GM21423 (cell line): ENCODE results near the gene MGAT2.
"Not testable (repeated sequence)": the region's sequence is repeated elsewhere in the genome, so short reads cannot be mapped to it uniquely, and the experiment has no call there.

ENCODE experiments used
- ATAC-seq: cut with Tn5 transposase; IDR thresholded peaks from one replicate; pipeline ENCODE4 v1.9.1; 2021; ENCODE audit warnings: mild to moderate bottlenecking, moderate library complexity; ENCODE audit not compliant: unreplicated experiment

MGAT2 gene

GRCh38 chr14:49653508-49653907, 32.9 kb downstream of the MGAT2 start:
- ATAC-seq = no peak

GRCh38 chr14:49654511-49654910, 33.9 kb downstream of the MGAT2 start:
- ATAC-seq = no peak

- not testable (repeated sequence) for ATAC-seq
Observed at GRCh38 chr14:49657500-49657899, 36.9 kb downstream of the MGAT2 start.

GRCh38 chr14:49659526-49660455, 39.2 kb downstream of the MGAT2 start:
- ATAC-seq = no peak

- ATAC-seq = no peak
Observed at GRCh38 chr14:49670475-49670874, 49.9 kb downstream of the MGAT2 start.
